Measurements from ENCODE around the gene IGIP. TPM values are rescaled to one million over a fixed set of nuclear protein-coding genes. Genes with fewer than 3 reads are reported as not detected.

IGIP gene
- polyA plus RNA-seq, 1 of the 3 experiments (the other 2 are of a cell fraction) = 0.72 TPM

DNA sequence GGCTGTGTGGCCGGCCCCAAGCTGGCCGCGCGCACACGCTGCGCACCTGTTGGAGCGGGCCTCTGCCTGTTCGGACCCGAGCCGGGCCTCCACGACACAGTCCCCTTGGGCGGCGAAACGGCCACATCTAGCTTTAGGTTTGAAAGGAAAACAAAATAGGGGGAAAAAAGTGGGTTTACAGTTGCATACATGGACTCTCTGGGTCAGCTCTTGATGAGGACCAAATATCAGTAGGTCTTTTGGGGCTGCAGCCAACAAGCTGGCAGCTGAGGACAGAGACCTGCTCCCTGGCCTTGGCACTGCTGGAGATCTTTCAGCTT lies 20.7 kb downstream of the IGIP start:
- H3F3A ChIP-seq (replicated peaks; ENCODE audit: insufficient read depth) = peaks cover 7% of the 10 kb centered on the region
- no peak overlapping the region for H3K27ac ChIP-seq (ENCODE audit: low read depth in 2 of 2, low read length in 1 of 2)
- H3K4me3 ChIP-seq (ENCODE audit: low read depth in 2 of 2, low read length in 1 of 2) = no peak overlapping the region
- ChIA-PET POLR2A (interaction anchor here (1.3 kb wide), 1 partner anchor 33 kb away, joined by 6 read pairs; the partner anchor contains the start of gene PURA), CTCF (interaction anchor here (0.9 to 8.0 kb wide), 14 partner anchors 9 to 178 kb away, joined by 3 to 166 read pairs (median 5); partner anchors contain the start of gene PURA)
- no peak overlapping the region for H3K9ac ChIP-seq
- no peaks in the 10 kb centered on the region for H3K9me3 ChIP-seq
- no peaks in the 10 kb centered on the region for H3K27me3 ChIP-seq (ENCODE audit: insufficient read depth)
- H3K4me2 ChIP-seq = no peak overlapping the region
- H3K4me1 ChIP-seq (ENCODE audit: control insufficient read depth in 1 of 2, insufficient read depth in 2 of 2, low read depth in 1 of 2, low read length in 1 of 2) = peaks cover 0 to 8% of the 10 kb centered on the region in 2 experiments; a peak in 1 of 4 replicates
- H3K36me3 ChIP-seq (replicated peaks in 1 of 2; ENCODE audit: control insufficient read depth in 1 of 2, insufficient read depth in 2 of 2, low read length in 1 of 2) = no peaks in the 10 kb centered on the region
- TF ChIP-seq FOXM1 (IDR thresholded peaks at IDR 0.05; ENCODE audit: low read depth) = no peak
- TF ChIP-seq YY1 (IDR thresholded peaks at IDR 0.05; ENCODE audit: low read depth) = no peak
- H3K79me2 ChIP-seq (ENCODE audit: insufficient read depth) = no peaks in the 10 kb centered on the region
- no peak for DNase-seq
- WGBS (ENCODE audit: low lambda C conversion rate) = 88% methylated on average over 14 of the region's 14 CpGs
- no peak overlapping the region for H2AFZ ChIP-seq (ENCODE audit: low read depth)
- H4K20me1 ChIP-seq (ENCODE audit: insufficient read depth) = peaks cover 24% of the 10 kb centered on the region
- H3K9me2 ChIP-seq = no peaks in the 10 kb centered on the region

GRCh38 chr5:140147460-140147859 lies 21.7 kb downstream of the IGIP start:
- no peak overlapping the region for H3K4me3 ChIP-seq (ENCODE audit: low read depth in 2 of 2, low read length in 1 of 2)
- H3K27ac ChIP-seq (ENCODE audit: low read depth in 2 of 2, low read length in 1 of 2) = no peak overlapping the region
- H2AFZ ChIP-seq (ENCODE audit: low read depth) = no peak overlapping the region
- no peaks in the 10 kb centered on the region for H3K9me2 ChIP-seq
- CTCF ChIA-PET = interaction anchor here (1.5 to 13.5 kb wide), 7 partner anchors 9 to 179 kb away, joined by 4 to 166 read pairs (median 120); partner anchors contain the start of gene PURA
- H3K9ac ChIP-seq = no peak overlapping the region
- no peaks in the 10 kb centered on the region for H3K36me3 ChIP-seq (replicated peaks in 1 of 2; ENCODE audit: control insufficient read depth in 1 of 2, insufficient read depth in 2 of 2, low read length in 1 of 2)
- POLR2A ChIA-PET = no interaction called here
- no peak for TF ChIP-seq JUND (IDR thresholded peaks at IDR 0.05)
- H3F3A ChIP-seq (replicated peaks; ENCODE audit: insufficient read depth) = peaks cover 7% of the 10 kb centered on the region
- DNase-seq = no peak
- H3K9me3 ChIP-seq = no peaks in the 10 kb centered on the region
- H4K20me1 ChIP-seq (ENCODE audit: insufficient read depth) = peaks cover 24% of the 10 kb centered on the region
- no CpG with 5 or more reads among the region's 1 CpG for WGBS (ENCODE audit: low lambda C conversion rate)
- no peaks in the 10 kb centered on the region for H3K27me3 ChIP-seq (ENCODE audit: insufficient read depth)
- peaks cover 3% of the 10 kb centered on the region; the same call in 1 of the 2 replicates for H3K79me2 ChIP-seq (ENCODE audit: insufficient read depth)
- peaks cover 0 to 8% of the 10 kb centered on the region in 2 experiments; a peak in 1 of 4 replicates for H3K4me1 ChIP-seq (ENCODE audit: control insufficient read depth in 1 of 2, insufficient read depth in 2 of 2, low read depth in 1 of 2, low read length in 1 of 2)
- H3K4me2 ChIP-seq = no peak overlapping the region

DNA sequence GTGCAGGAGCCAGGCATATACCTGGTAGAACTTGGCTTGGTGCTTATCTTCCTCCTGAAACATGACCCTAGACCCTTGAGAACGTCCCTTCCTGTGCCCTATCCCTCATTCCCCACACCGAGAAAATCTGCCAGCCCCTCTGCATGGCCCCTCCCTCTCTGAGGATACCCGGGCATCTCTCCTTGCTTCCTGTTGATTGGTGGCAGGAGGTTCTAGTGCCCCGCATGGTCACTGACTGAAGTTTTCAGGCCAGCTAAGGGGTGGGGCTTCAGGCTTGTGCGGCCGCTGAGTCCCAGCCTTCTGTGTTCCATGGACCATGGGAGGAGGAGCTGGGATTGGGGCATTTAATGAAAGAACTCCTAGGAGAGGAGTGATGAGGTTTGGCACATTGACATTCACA lies 22.8 kb downstream of the IGIP start:
- WGBS (ENCODE audit: low lambda C conversion rate) = 86% methylated on average over 4 of the region's 6 CpGs
- ChIA-PET CTCF (interaction anchor here (1.3 to 13.5 kb wide), 2 partner anchors 12 to 74 kb away, joined by 3 to 147 read pairs; no protein-coding TSS in a partner anchor), POLR2A (no interaction called here)
- no peaks in the 10 kb centered on the region for H3K27me3 ChIP-seq (ENCODE audit: insufficient read depth)
- no peaks in the 10 kb centered on the region for H3K9me2 ChIP-seq
- H3K36me3 ChIP-seq (replicated peaks in 1 of 2; ENCODE audit: control insufficient read depth in 1 of 2, insufficient read depth in 2 of 2, low read length in 1 of 2) = no peaks in the 10 kb centered on the region
- H2AFZ ChIP-seq (ENCODE audit: low read depth) = no peak overlapping the region
- H3K27ac ChIP-seq (ENCODE audit: low read depth in 2 of 2, low read length in 1 of 2) = no peak overlapping the region
- H3K4me2 ChIP-seq = no peak overlapping the region
- no peak overlapping the region for H3K4me3 ChIP-seq (ENCODE audit: low read depth in 2 of 2, low read length in 1 of 2)
- H3K9me3 ChIP-seq = no peaks in the 10 kb centered on the region
- no peak overlapping the region for H3K9ac ChIP-seq
- H4K20me1 ChIP-seq (ENCODE audit: insufficient read depth) = peaks cover 24% of the 10 kb centered on the region
- H3K79me2 ChIP-seq (ENCODE audit: insufficient read depth) = peaks cover 3% of the 10 kb centered on the region; the same call in 1 of the 2 replicates
- DNase-seq = peak; percentile 61
- TF ChIP-seq JUND (IDR thresholded peaks at IDR 0.05) = no peak
- no peak for TF ChIP-seq TAF1 (IDR thresholded peaks at IDR 0.05; ENCODE audit: borderline replicate concordance, low read depth, low read length)
- TF ChIP-seq TCF12 (IDR thresholded peaks at IDR 0.05) = no peak
- TF ChIP-seq FOSL2 (IDR thresholded peaks at IDR 0.05; ENCODE audit: borderline replicate concordance, low read depth) = no peak
- no peak for TF ChIP-seq RAD21 (IDR thresholded peaks at IDR 0.05; ENCODE audit: low read length)
- no peak for TF ChIP-seq RXRA (IDR thresholded peaks at IDR 0.05; ENCODE audit: borderline replicate concordance, low read depth)
- TF ChIP-seq EP300 (IDR thresholded peaks at IDR 0.05; ENCODE audit: borderline replicate concordance in 1 of 2, low read depth in 1 of 2, low read length in 1 of 2) = no peak
- TF ChIP-seq REST (IDR thresholded peaks at IDR 0.05; ENCODE audit: low read depth, low read length) = no peak
- no peak for TF ChIP-seq MXI1 (IDR thresholded peaks at IDR 0.05; ENCODE audit: low read depth, low read length)
- no peak for TF ChIP-seq MAX (IDR thresholded peaks at IDR 0.05; ENCODE audit: low read depth)
- TF ChIP-seq POLR2AphosphoS5 (IDR thresholded peaks at IDR 0.05; ENCODE audit: low read depth, low read length) = no peak
- TF ChIP-seq NFIC (IDR thresholded peaks at IDR 0.05; ENCODE audit: borderline replicate concordance) = no peak
- no peak for TF ChIP-seq GABPA (IDR thresholded peaks at IDR 0.05; ENCODE audit: low read depth)
- TF ChIP-seq TEAD4 (IDR thresholded peaks at IDR 0.05; ENCODE audit: borderline replicate concordance, insufficient read depth) = no peak
- TF ChIP-seq FOXJ3 (CRISPR knock-in tag; IDR thresholded peaks at IDR 0.05) = no peak
- TF ChIP-seq EZH2phosphoT487 (IDR thresholded peaks at IDR 0.05; ENCODE audit: borderline replicate concordance, low read depth) = no peak
- TF ChIP-seq, protein P1, sequence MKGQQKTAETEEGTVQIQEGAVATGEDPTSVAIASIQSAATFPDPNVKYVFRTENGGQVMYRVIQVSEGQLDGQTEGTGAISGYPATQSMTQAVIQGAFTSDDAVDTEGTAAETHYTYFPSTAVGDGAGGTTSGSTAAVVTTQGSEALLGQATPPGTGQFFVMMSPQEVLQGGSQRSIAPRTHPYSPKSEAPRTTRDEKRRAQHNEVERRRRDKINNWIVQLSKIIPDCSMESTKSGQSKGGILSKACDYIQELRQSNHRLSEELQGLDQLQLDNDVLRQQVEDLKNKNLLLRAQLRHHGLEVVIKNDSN (IDR thresholded peaks at IDR 0.05; ENCODE audit: borderline replicate concordance, low read depth) = no peak
- H3F3A ChIP-seq (replicated peaks; ENCODE audit: insufficient read depth) = peaks cover 7% of the 10 kb centered on the region
- H3K4me1 ChIP-seq (ENCODE audit: control insufficient read depth in 1 of 2, insufficient read depth in 2 of 2, low read depth in 1 of 2, low read length in 1 of 2) = peaks cover 0 to 11% of the 10 kb centered on the region in 2 experiments; a peak in 1 of 4 replicates
